HEK293T (cell line): Measurements from ENCODE around the gene TMPRSS6.

Experiments
- CTCF ChIA-PET: fragments of 350-600 bp; formaldehyde crosslinking; extraction: SDS; loops from one replicate; lab custom pipeline; 2021; ENCODE audit warnings: antibody characterized with exemption, inconsistent platforms; lab: Yijun Ruan, JAX
- POLR2A ChIA-PET: fragments of 350-600 bp; formaldehyde crosslinking; extraction: SDS; loops from one replicate; lab custom pipeline; 2020; ENCODE audit warnings: antibody characterized with exemption, inconsistent platforms; lab: Yijun Ruan, JAX
- DNase-seq: peaks from one replicate; pipeline ENCODE4 v3.0.0; 2012; ENCODE audit warnings: mixed read lengths; ENCODE audit errors: extremely low spot score
- ARNT ChIP-seq: fragments of 450-650 bp; IDR thresholded peaks from 2 replicates; pipeline ENCODE4 v1.6.1; 2017; ENCODE audit warnings: mild to moderate bottlenecking
- BHLHE40 ChIP-seq: fragments of 450-650 bp; IDR thresholded peaks from 2 replicates; pipeline ENCODE4 v1.6.1; 2016; ENCODE audit warnings: mild to moderate bottlenecking, moderate library complexity, borderline replicate concordance
- CTBP1 ChIP-seq: fragments of 450-650 bp; IDR thresholded peaks from 2 replicates; pipeline ENCODE4 v1.6.1; 2016; ENCODE audit warnings: borderline replicate concordance
- ELF4 ChIP-seq: fragments of 450-650 bp; IDR thresholded peaks from 2 replicates; pipeline ENCODE4 v1.6.1; 2017; ENCODE audit warnings: antibody characterized with exemption
- FOXA1 ChIP-seq: fragments of 450-650 bp; IDR thresholded peaks from 2 replicates; pipeline ENCODE4 v1.6.1; 2016; ENCODE audit warnings: mild to moderate bottlenecking
- FOXK2 ChIP-seq: fragments of 450-650 bp; IDR thresholded peaks from 2 replicates; pipeline ENCODE4 v1.6.1; 2016; ENCODE audit warnings: mild to moderate bottlenecking
- FOXM1 ChIP-seq: fragments of 450-650 bp; IDR thresholded peaks from 2 replicates; pipeline ENCODE4 v1.6.1; 2017; ENCODE audit warnings: mild to moderate bottlenecking, borderline replicate concordance
- HDGF ChIP-seq: fragments of 450-650 bp; IDR thresholded peaks from 2 replicates; pipeline ENCODE4 v1.6.1; 2017; ENCODE audit warnings: antibody characterized with exemption, borderline replicate concordance
- L3MBTL2 ChIP-seq: fragments of 450-650 bp; conservative IDR thresholded peaks from 2 replicates; pipeline ENCODE4 v1.6.1; 2016; ENCODE audit warnings: mild to moderate bottlenecking
- LEF1 ChIP-seq: fragments of 450-650 bp; IDR thresholded peaks from 2 replicates; pipeline ENCODE4 v1.6.1; 2017; ENCODE audit warnings: mild to moderate bottlenecking, borderline replicate concordance
- NFRKB ChIP-seq: fragments of 450-650 bp; IDR thresholded peaks from 2 replicates; pipeline ENCODE4 v1.6.1; 2016; ENCODE audit warnings: mild to moderate bottlenecking, moderate library complexity
- SP1 ChIP-seq: fragments of 450-650 bp; IDR thresholded peaks from 2 replicates; pipeline ENCODE4 v1.6.1; 2017
- SUZ12 ChIP-seq: fragments of 450-650 bp; IDR thresholded peaks from 2 replicates; pipeline ENCODE4 v1.6.1; 2016; ENCODE audit warnings: mild to moderate bottlenecking
- TARDBP ChIP-seq: fragments of 450-650 bp; IDR thresholded peaks from 2 replicates; pipeline ENCODE4 v1.6.1; 2016
- ZNF384 ChIP-seq: fragments of 450-650 bp; IDR thresholded peaks from 2 replicates; pipeline ENCODE4 v1.6.1; 2016
- TF ChIP-seq, protein P1 (sequence below): fragments of 450-650 bp; IDR thresholded peaks from 2 replicates; pipeline ENCODE4 v1.6.1; 2016

TMPRSS6 gene

DNA sequence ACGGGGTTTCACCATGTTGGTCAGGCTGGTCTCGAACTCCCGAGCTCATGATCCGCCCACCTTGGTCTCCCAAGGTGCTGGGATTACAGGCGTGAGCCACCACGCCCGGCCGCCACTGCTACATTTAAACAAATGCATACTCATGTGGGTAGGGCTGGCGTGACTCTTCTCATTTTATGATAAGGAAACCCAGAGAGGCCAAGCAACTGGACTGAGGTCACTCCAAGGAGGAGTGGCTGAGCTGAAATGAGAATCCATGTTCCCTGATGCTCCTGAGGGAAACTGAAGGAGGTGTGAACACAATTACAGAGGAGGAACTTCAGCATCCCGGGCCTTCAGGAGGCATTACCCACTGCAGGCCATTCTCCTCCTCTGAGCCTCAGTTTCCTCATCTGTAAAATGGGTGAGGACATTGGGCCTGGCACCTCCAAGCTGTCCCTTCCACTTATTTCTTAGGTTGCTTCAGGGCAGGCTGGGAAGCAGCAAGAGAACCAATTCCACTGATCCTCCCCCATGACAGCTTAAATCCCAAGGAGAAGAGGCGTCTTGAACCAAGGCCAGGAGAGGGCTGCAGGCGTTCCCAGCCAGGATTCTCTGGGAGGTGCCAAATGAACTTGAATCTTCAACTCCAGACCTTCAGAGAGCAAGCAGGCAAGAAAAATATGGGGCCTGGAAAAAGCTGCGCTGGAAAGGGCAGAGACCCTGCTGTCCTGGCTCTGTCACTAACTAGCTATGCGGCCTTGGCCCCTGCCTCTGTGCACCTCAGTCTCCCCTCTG lies 93.2 kb downstream of the TMPRSS6 start:
- DNase-seq = no peak
- TF ChIP-seq ARNT = no peak
- no peak for TF ChIP-seq BHLHE40
- TF ChIP-seq, protein P1, sequence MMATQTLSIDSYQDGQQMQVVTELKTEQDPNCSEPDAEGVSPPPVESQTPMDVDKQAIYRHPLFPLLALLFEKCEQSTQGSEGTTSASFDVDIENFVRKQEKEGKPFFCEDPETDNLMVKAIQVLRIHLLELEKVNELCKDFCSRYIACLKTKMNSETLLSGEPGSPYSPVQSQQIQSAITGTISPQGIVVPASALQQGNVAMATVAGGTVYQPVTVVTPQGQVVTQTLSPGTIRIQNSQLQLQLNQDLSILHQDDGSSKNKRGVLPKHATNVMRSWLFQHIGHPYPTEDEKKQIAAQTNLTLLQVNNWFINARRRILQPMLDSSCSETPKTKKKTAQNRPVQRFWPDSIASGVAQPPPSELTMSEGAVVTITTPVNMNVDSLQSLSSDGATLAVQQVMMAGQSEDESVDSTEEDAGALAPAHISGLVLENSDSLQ = no peak
- no peak for TF ChIP-seq L3MBTL2
- TF ChIP-seq FOXA1 = no peak
- TF ChIP-seq NFRKB = no peak
- no peak for TF ChIP-seq FOXM1
- TF ChIP-seq FOXK2 = no peak
- no peak for TF ChIP-seq TARDBP
- TF ChIP-seq HDGF = no peak
- TF ChIP-seq ELF4 = no peak
- no peak for TF ChIP-seq SUZ12
- TF ChIP-seq LEF1 = no peak
- no peak for TF ChIP-seq ZNF384
- no peak for TF ChIP-seq CTBP1
- no peak for TF ChIP-seq SP1
- ChIA-PET CTCF (interaction anchor here (0.6 to 0.7 kb wide), 3 partner anchors 20 to 355 kb away, joined by 3 to 5 read pairs (median 3); no protein-coding TSS in a partner anchor), POLR2A (interaction anchor here (0.7 to 3.4 kb wide), 3 partner anchors 10 to 240 kb away, joined by 3 to 16 read pairs (median 3); partner anchors contain the start of genes IFT27 and KCTD17)

DNA sequence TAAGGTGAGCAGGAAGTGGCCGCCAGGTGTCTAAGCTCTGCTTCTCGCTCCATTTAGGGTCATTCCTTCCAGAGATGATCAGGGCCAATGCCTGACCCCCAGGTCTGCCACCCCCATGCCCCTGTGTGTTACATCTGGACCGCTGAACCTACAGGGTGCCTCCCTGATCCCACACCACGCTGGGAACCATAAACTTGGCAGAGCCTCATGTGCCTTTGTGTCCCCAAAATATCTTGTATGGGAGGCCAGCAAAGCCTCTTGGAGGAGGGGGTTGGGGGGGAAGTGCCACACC lies 94.0 kb downstream of the TMPRSS6 start:
- no peak for DNase-seq
- TF ChIP-seq BHLHE40 (no peak), L3MBTL2 (no peak), FOXK2 (no peak), FOXM1 (no peak), ELF4 (no peak), TARDBP (no peak), ARNT (no peak), SUZ12 (no peak), SP1 (no peak), CTBP1 (no peak), LEF1 (no peak), FOXA1 (no peak), ZNF384 (no peak)
- TF ChIP-seq, protein P1 = no peak
- POLR2A ChIA-PET = no interaction called here
- CTCF ChIA-PET = interaction anchor here (0.6 to 0.7 kb wide), 2 partner anchors 29 to 356 kb away, joined by 3 to 5 read pairs; no protein-coding TSS in a partner anchor
